ENCODE measurements around the gene SCRG1.

SCRG1 gene

DNA sequence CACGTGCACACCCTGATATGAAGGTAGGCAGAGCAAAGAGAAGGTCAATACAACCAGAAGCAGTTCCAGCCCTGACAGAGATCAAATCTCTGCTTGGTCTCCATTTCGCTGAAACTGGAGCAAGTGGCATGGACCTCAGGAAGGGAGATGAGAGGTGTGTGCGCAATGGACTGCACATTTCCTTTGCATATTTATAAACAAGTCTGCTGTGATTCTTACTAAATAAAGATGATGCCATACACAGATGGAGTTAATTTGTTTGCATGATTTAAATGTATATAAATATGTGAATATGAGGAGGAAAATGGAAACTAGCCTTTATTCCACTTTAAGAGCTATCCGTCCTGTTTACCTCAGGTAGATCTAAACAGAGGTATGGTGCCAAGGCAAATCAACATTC lies 2.1 kb upstream of the SCRG1 start:
- no peak for TF ChIP-seq ISL1 (CRISPR knock-in tag; IDR thresholded peaks at IDR 0.05)
- no peak for TF ChIP-seq CREB5 (CRISPR knock-in tag; IDR thresholded peaks at IDR 0.05; ENCODE audit: low read depth)
- TF ChIP-seq ZNF8 (CRISPR knock-in tag; IDR thresholded peaks at IDR 0.05), result no peak
- no peak for TF ChIP-seq SNAI2 (CRISPR knock-in tag; IDR thresholded peaks at IDR 0.05)
- TF ChIP-seq CSRNP3 (CRISPR knock-in tag; IDR thresholded peaks at IDR 0.05), result no peak
- TF ChIP-seq OSR1 (CRISPR knock-in tag; IDR thresholded peaks at IDR 0.05), result no peak
- TF ChIP-seq ZC3H10 (CRISPR knock-in tag; IDR thresholded peaks at IDR 0.05), result no peak
- no peak for TF ChIP-seq ZFP30 (CRISPR knock-in tag; IDR thresholded peaks at IDR 0.05)
- TF ChIP-seq GLIS3 (CRISPR knock-in tag; IDR thresholded peaks at IDR 0.05), result no peak
- no peak for TF ChIP-seq PPARA (CRISPR knock-in tag; IDR thresholded peaks at IDR 0.05; ENCODE audit: borderline replicate concordance)
- no peak for TF ChIP-seq CSDC2 (CRISPR knock-in tag; IDR thresholded peaks at IDR 0.05)
- TF ChIP-seq RARB (CRISPR knock-in tag; IDR thresholded peaks at IDR 0.05), result no peak
- no peak for TF ChIP-seq ESRRG (CRISPR knock-in tag; IDR thresholded peaks at IDR 0.05)
- TF ChIP-seq, protein P1, sequence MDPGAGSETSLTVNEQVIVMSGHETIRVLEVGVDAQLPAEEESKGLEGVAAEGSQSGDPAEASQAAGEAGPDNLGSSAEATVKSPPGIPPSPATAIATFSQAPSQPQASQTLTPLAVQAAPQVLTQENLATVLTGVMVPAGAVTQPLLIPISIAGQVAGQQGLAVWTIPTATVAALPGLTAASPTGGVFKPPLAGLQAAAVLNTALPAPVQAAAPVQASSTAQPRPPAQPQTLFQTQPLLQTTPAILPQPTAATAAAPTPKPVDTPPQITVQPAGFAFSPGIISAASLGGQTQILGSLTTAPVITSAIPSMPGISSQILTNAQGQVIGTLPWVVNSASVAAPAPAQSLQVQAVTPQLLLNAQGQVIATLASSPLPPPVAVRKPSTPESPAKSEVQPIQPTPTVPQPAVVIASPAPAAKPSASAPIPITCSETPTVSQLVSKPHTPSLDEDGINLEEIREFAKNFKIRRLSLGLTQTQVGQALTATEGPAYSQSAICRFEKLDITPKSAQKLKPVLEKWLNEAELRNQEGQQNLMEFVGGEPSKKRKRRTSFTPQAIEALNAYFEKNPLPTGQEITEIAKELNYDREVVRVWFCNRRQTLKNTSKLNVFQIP (CRISPR knock-in tag; IDR thresholded peaks at IDR 0.05; ENCODE audit: borderline replicate concordance, low read depth), result no peak
- no peak for TF ChIP-seq ZNF70 (CRISPR knock-in tag; IDR thresholded peaks at IDR 0.05)
- no peak for TF ChIP-seq TCF4 (CRISPR knock-in tag; IDR thresholded peaks at IDR 0.05; ENCODE audit: borderline replicate concordance)
- no peak for TF ChIP-seq ZFP3 (CRISPR knock-in tag; IDR thresholded peaks at IDR 0.05)
- no peak for TF ChIP-seq ZNF565 (CRISPR knock-in tag; conservative IDR thresholded peaks at IDR 0.05; ENCODE audit: low read depth)
- TF ChIP-seq, protein P2, sequence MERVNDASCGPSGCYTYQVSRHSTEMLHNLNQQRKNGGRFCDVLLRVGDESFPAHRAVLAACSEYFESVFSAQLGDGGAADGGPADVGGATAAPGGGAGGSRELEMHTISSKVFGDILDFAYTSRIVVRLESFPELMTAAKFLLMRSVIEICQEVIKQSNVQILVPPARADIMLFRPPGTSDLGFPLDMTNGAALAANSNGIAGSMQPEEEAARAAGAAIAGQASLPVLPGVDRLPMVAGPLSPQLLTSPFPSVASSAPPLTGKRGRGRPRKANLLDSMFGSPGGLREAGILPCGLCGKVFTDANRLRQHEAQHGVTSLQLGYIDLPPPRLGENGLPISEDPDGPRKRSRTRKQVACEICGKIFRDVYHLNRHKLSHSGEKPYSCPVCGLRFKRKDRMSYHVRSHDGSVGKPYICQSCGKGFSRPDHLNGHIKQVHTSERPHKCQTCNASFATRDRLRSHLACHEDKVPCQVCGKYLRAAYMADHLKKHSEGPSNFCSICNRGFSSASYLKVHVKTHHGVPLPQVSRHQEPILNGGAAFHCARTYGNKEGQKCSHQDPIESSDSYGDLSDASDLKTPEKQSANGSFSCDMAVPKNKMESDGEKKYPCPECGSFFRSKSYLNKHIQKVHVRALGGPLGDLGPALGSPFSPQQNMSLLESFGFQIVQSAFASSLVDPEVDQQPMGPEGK (CRISPR knock-in tag; IDR thresholded peaks at IDR 0.05; ENCODE audit: borderline replicate concordance), result no peak
- ATAC-seq, result no peak

GRCh38 chr4:173398220-173398619 lies 696 bp downstream of the SCRG1 start:
- ATAC-seq, result no peak; the same call in 2 of the 3 replicates
- TF ChIP-seq TCF4 (CRISPR knock-in tag; IDR thresholded peaks at IDR 0.05; ENCODE audit: borderline replicate concordance), result no peak
- no peak for TF ChIP-seq CSDC2 (CRISPR knock-in tag; IDR thresholded peaks at IDR 0.05)
- TF ChIP-seq ZFP30 (CRISPR knock-in tag; IDR thresholded peaks at IDR 0.05), result no peak
- TF ChIP-seq PPARA (CRISPR knock-in tag; IDR thresholded peaks at IDR 0.05; ENCODE audit: borderline replicate concordance), result no peak
- no peak for TF ChIP-seq TOX (CRISPR knock-in tag; IDR thresholded peaks at IDR 0.05; ENCODE audit: borderline replicate concordance)
- no peak for TF ChIP-seq RARB (CRISPR knock-in tag; IDR thresholded peaks at IDR 0.05)
- TF ChIP-seq CREB5 (CRISPR knock-in tag; IDR thresholded peaks at IDR 0.05; ENCODE audit: low read depth), result no peak
- TF ChIP-seq, protein P3, sequence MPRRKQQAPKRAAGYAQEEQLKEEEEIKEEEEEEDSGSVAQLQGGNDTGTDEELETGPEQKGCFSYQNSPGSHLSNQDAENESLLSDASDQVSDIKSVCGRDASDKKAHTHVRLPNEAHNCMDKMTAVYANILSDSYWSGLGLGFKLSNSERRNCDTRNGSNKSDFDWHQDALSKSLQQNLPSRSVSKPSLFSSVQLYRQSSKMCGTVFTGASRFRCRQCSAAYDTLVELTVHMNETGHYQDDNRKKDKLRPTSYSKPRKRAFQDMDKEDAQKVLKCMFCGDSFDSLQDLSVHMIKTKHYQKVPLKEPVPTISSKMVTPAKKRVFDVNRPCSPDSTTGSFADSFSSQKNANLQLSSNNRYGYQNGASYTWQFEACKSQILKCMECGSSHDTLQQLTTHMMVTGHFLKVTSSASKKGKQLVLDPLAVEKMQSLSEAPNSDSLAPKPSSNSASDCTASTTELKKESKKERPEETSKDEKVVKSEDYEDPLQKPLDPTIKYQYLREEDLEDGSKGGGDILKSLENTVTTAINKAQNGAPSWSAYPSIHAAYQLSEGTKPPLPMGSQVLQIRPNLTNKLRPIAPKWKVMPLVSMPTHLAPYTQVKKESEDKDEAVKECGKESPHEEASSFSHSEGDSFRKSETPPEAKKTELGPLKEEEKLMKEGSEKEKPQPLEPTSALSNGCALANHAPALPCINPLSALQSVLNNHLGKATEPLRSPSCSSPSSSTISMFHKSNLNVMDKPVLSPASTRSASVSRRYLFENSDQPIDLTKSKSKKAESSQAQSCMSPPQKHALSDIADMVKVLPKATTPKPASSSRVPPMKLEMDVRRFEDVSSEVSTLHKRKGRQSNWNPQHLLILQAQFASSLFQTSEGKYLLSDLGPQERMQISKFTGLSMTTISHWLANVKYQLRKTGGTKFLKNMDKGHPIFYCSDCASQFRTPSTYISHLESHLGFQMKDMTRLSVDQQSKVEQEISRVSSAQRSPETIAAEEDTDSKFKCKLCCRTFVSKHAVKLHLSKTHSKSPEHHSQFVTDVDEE (CRISPR knock-in tag; IDR thresholded peaks at IDR 0.05), result no peak
- no peak for TF ChIP-seq ESRRG (CRISPR knock-in tag; IDR thresholded peaks at IDR 0.05)

All from SK-N-SH treated with all-trans-retinoic acid at 6 μM for 48 hours (cell line).